Ishikawa (cell line): ENCODE results near the gene SFN.

Source experiments
- CEBPB ChIP-seq: IDR thresholded peaks from 2 replicates; pipeline ENCODE4 v1.6.1; 2012
- CREB1 ChIP-seq: IDR thresholded peaks from 2 replicates; pipeline ENCODE4 v1.6.1; 2012; ENCODE audit warnings: low read depth
- EGR1 ChIP-seq: IDR thresholded peaks from 2 replicates; pipeline ENCODE4 v1.6.1; 2012
- EP300 ChIP-seq: IDR thresholded peaks from 2 replicates; pipeline ENCODE4 v1.6.1; 2012; ENCODE audit warnings: borderline replicate concordance
- FOXM1 ChIP-seq: IDR thresholded peaks from 2 replicates; pipeline ENCODE4 v1.6.1; 2012; ENCODE audit warnings: low read depth, borderline replicate concordance
- NFIC ChIP-seq: IDR thresholded peaks from 2 replicates; pipeline ENCODE4 v1.6.1; 2012
- RAD21 ChIP-seq: IDR thresholded peaks from 2 replicates; pipeline ENCODE4 v1.6.1; 2012; ENCODE audit warnings: low read depth
- REST ChIP-seq: IDR thresholded peaks from 2 replicates; pipeline ENCODE4 v1.6.1; 2012; ENCODE audit warnings: low read depth, mild to moderate bottlenecking
- TAF1 ChIP-seq: IDR thresholded peaks from 2 replicates; pipeline ENCODE4 v1.6.1; 2012; ENCODE audit warnings: low read depth, mild to moderate bottlenecking
- TCF12 ChIP-seq: IDR thresholded peaks from 2 replicates; pipeline ENCODE4 v1.6.1; 2012; ENCODE audit warnings: low read depth
- TEAD4 ChIP-seq: IDR thresholded peaks from 2 replicates; pipeline ENCODE4 v1.6.1; 2012
- YY1 ChIP-seq: IDR thresholded peaks from 2 replicates; pipeline ENCODE4 v1.6.1; 2012; ENCODE audit warnings: low read depth
- ZBTB7A ChIP-seq: IDR thresholded peaks from 2 replicates; pipeline ENCODE4 v1.6.1; 2012; ENCODE audit warnings: low read depth
- TF ChIP-seq, protein P1 (sequence below): IDR thresholded peaks from 2 replicates; pipeline ENCODE4 v1.6.1; 2012
- TF ChIP-seq, protein P2 (sequence below): IDR thresholded peaks from 2 replicates; pipeline ENCODE4 v1.6.1; 2012

Gene SFN

GRCh38 chr1:26827663-26828062 lies 35.3 kb upstream of the SFN start:
- TF ChIP-seq, protein P1, sequence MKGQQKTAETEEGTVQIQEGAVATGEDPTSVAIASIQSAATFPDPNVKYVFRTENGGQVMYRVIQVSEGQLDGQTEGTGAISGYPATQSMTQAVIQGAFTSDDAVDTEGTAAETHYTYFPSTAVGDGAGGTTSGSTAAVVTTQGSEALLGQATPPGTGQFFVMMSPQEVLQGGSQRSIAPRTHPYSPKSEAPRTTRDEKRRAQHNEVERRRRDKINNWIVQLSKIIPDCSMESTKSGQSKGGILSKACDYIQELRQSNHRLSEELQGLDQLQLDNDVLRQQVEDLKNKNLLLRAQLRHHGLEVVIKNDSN = no peak
- TF ChIP-seq REST (no peak), YY1 (no peak), RAD21 (no peak), ZBTB7A (peak; percentile 83), TAF1 (no peak), CREB1 (no peak), NFIC (peak; percentile 84), TCF12 (peak; percentile 41; the same call in 1 of the 2 replicates), TEAD4 (peak; percentile 27; the same call in 1 of the 2 replicates), CEBPB (no peak), FOXM1 (no peak), EP300 (peak; percentile 40; the same call in 1 of the 2 replicates), EGR1 (no peak)
- TF ChIP-seq, protein P2, sequence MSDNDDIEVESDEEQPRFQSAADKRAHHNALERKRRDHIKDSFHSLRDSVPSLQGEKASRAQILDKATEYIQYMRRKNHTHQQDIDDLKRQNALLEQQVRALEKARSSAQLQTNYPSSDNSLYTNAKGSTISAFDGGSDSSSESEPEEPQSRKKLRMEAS = 0 out of 2 replicates have a peak, but pooled peaks have one; percentile 28

- no peak for TF ChIP-seq FOXM1
- TF ChIP-seq, protein P2 = no peak
- no peak for TF ChIP-seq TCF12
- no peak for TF ChIP-seq NFIC
- TF ChIP-seq TEAD4 = no peak
- TF ChIP-seq CREB1 = no peak
- TF ChIP-seq EGR1 = no peak
- TF ChIP-seq EP300 = no peak
- TF ChIP-seq REST = no peak
- TF ChIP-seq ZBTB7A = no peak
- no peak for TF ChIP-seq RAD21
- TF ChIP-seq, protein P1 = no peak
- TF ChIP-seq TAF1 = no peak
Observed at GRCh38 chr1:26828411-26828991, 34.4 kb upstream of the SFN start.

DNA sequence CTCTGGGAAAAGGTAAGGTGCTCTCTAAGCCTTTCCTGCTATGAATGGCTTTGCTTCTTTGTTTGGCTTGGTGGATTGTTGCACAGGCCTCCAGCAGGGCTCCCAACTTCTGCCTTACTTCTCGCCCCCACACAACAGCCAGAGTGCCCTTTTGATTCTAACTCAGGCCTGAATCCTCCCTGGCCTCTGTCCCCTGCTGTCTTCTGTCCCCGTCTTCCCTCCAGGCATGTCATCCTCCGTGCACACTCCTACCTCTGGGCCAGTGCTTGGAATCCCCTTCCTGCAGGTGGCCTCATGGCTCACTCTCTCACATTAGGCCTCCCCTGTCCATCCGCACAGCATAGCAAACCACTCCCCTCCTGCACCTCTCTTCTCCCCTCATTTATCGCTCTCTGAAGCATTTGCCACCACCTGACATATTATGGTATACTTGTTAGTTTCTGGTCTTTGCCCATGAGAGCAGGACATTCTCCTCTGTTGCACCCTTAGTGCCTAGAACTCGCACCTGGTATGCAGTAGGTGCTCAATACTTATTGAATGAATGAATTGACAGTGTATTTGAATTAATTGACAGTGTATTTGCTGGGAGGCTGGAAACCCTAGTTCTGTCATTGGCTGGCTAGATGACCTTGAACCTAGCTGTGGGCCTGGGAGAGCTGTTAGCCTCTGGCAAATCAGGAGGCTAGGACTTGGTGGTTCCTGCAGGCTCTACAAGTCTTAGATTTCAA lies 33.6 kb upstream of the SFN start:
- TF ChIP-seq TEAD4 = no peak
- no peak for TF ChIP-seq RAD21
- TF ChIP-seq REST = no peak

DNA sequence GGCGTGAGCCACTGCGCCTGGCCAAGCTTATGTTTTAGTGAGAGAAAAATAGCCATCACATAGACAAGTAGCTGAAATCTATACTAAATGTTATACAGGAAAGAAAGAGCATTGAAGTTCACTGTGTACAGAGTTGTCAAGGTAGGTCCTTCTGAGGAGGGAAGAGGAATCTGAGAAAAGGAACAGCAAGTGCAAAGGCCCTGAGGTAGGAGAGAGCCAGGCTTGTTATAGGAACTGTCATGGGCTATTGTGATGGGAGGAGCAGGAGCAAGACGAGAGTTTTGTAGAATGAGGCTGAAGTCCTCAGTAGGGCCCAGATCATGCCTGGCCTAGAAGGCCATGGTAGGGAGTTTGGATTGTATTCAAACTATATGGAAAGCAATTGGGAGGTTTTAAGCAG lies 31.9 kb upstream of the SFN start:
- TF ChIP-seq TCF12 (no peak), CREB1 (no peak), EP300 (no peak), RAD21 (no peak), REST (no peak), NFIC (no peak), FOXM1 (no peak)
- TF ChIP-seq, protein P2 = no peak
- TF ChIP-seq, protein P1 = no peak
